Skin of body (tissue), 2 donors: ENCODE results near the gene SORCS2. TPM values are rescaled to one million over a fixed set of nuclear protein-coding genes. Genes with fewer than 3 reads are reported as not detected.

ENCODE experiments used
- DNase-seq: peaks from one replicate; lab custom pipeline; 2025; lab: John Stamatoyannopoulos, UW
- total RNA-seq: library from RNA; depleted of rRNA; stranded (reverse); fragments of >200 nt; gene quantifications from one replicate; pipeline ENCODE4 v1.2.3, GENCODE V29; 2014

The SORCS2 gene
- total RNA-seq, 1 donor from 2014 or later = 5.8 TPM

- DNase-seq = no peak
These were observed 435.2 kb downstream of the SORCS2 start for GRCh38 chr4:7627251-7628250.

- DNase-seq = no peak
These were observed 436.1 kb downstream of the SORCS2 start for GRCh38 chr4:7628432-7628831.

- no peak for DNase-seq
These were observed 437.3 kb downstream of the SORCS2 start for GRCh38 chr4:7629501-7630254.

GRCh38 chr4:7630568-7631287 lies 438.4 kb downstream of the SORCS2 start:
- peak; percentile 49 for DNase-seq

- no peak for DNase-seq
These were observed 439.1 kb downstream of the SORCS2 start for GRCh38 chr4:7631288-7632014.

GRCh38 chr4:7632341-7632740 lies 440.0 kb downstream of the SORCS2 start:
- DNase-seq = no peak

GRCh38 chr4:7632971-7633370 lies 440.6 kb downstream of the SORCS2 start:
- no peak for DNase-seq

- DNase-seq = no peak
These were observed 442.4 kb downstream of the SORCS2 start for GRCh38 chr4:7634661-7635251.

GRCh38 chr4:7635445-7636239 lies 443.3 kb downstream of the SORCS2 start:
- no peak for DNase-seq

GRCh38 chr4:7636240-7636508 lies 443.8 kb downstream of the SORCS2 start:
- no peak for DNase-seq

GRCh38 chr4:7637139-7637538 lies 444.8 kb downstream of the SORCS2 start:
- no peak for DNase-seq

GRCh38 chr4:7637971-7638370 lies 445.6 kb downstream of the SORCS2 start:
- DNase-seq = no peak

- no peak for DNase-seq
These were observed 446.2 kb downstream of the SORCS2 start for GRCh38 chr4:7638489-7638888.

- DNase-seq = no peak
These were observed 446.8 kb downstream of the SORCS2 start for GRCh38 chr4:7638984-7639789.

GRCh38 chr4:7640136-7640535 lies 447.8 kb downstream of the SORCS2 start:
- DNase-seq = no peak

GRCh38 chr4:7641712-7642111 lies 449.4 kb downstream of the SORCS2 start:
- DNase-seq = no peak

- DNase-seq = no peak
These were observed 450.6 kb downstream of the SORCS2 start for GRCh38 chr4:7642741-7643458.

- no peak for DNase-seq
These were observed 452.8 kb downstream of the SORCS2 start for GRCh38 chr4:7645158-7645557.

GRCh38 chr4:7645956-7646355 lies 453.6 kb downstream of the SORCS2 start:
- no peak for DNase-seq
